ENCODE measurements around the gene CTSC.

DNA sequence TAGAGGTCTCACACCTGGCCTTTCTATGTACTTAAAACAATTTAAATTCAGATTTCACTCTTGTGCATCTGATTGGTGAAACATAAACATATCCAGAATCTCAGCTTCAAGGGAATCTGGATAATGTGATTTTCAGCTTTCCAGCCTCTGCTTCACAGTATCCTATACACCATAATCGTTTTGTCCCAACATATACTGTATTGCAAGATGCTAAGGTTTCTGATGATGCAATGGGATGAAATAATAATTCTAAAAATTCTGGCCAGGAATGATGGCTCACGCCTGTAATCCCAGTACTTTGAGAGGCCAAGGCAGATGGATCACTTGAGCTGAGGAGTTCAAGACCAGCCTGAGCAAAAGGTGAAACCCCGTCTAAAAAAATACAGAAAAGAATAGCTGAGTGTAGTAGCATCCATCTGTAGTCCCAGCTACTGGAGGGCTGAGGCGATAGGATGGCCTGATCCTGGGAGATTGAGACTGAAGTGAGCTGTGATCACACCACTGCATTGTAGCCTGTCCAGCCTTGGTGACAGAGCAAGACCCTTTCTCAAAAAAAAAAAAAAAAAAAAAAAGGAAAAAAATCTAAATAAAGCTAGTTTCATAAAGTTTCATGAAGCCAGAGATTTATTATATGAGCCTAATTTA is 41.0 kb upstream of the CTSC start:
- no peak for TF ChIP-seq EP300 (IDR thresholded peaks at IDR 0.05)
- TF ChIP-seq CTCF (IDR thresholded peaks at IDR 0.05) = no peak

Measured in gastroesophageal sphincter (tissue), 3 donors.